ENCODE measurements around the gene WASHC2A. TPM values are rescaled to one million over a fixed set of nuclear protein-coding genes. Genes with fewer than 3 reads are reported as not detected.
A peak's percentile ranks its signal among the peaks of the same experiment; 100 is the strongest.
"Not testable (repeated sequence)": the region's sequence is repeated elsewhere in the genome, so short reads cannot be mapped to it uniquely, and the experiment has no call there.

The WASHC2A gene
- total and polyA plus RNA-seq, 2 experiments from 2014 or later = 18.2 to 23.3 TPM

GRCh38 chr10:50033481-50033880 is 34.3 kb upstream of the WASHC2A start:
- Histone ChIP-seq H3K4me1 (ENCODE audit: low read depth) (no peaks in the 10 kb centered on the region), H3K36me3 (no peaks in the 10 kb centered on the region), H3K4me3 (no peak overlapping the region), H3K9me3 (ENCODE audit: low read depth) (no peaks in the 10 kb centered on the region), H3K27ac (no peak overlapping the region), H3K27me3 (no peaks in the 10 kb centered on the region)
- no peak for TF ChIP-seq CTCF (IDR thresholded peaks at IDR 0.05; ENCODE audit: low read depth, low read length)
- DNase-seq (ENCODE audit: low read depth in 1 of 2, low spot score in 1 of 2) = peak in 1 of 2 donors; percentile 46

- not testable (repeated sequence) for H3K36me3 ChIP-seq; H3K27ac ChIP-seq; H3K9me3 ChIP-seq (ENCODE audit: low read depth); H3K27me3 ChIP-seq; H3K4me3 ChIP-seq; H3K4me1 ChIP-seq (ENCODE audit: low read depth)
- peak in 1 of 2 donors; percentile 4 for DNase-seq (ENCODE audit: low read depth in 1 of 2, low spot score in 1 of 2)
Measured at GRCh38 chr10:50035337-50035736, 32.4 kb upstream of the WASHC2A start.

GRCh38 chr10:50044941-50045664 is 22.7 kb upstream of the WASHC2A start:
- Histone ChIP-seq H3K9me3 (ENCODE audit: low read depth) (no peaks in the 10 kb centered on the region), H3K36me3 (no peaks in the 10 kb centered on the region), H3K4me3 (no peak overlapping the region), H3K27me3 (peaks cover 3% of the 10 kb centered on the region), H3K4me1 (ENCODE audit: low read depth) (no peaks in the 10 kb centered on the region), H3K27ac (no peak overlapping the region)
- DNase-seq (ENCODE audit: low read depth in 1 of 2, low spot score in 1 of 2) = no peak
- no peak for TF ChIP-seq CTCF (IDR thresholded peaks at IDR 0.05; ENCODE audit: low read depth, low read length)

GRCh38 chr10:50046457-50046856 is 21.3 kb upstream of the WASHC2A start:
- DNase-seq (ENCODE audit: low read depth in 1 of 2, low spot score in 1 of 2) = peak in 1 of 2 donors; percentile 8
- H3K9me3 ChIP-seq (ENCODE audit: low read depth); H3K27ac ChIP-seq; H3K4me3 ChIP-seq; H3K36me3 ChIP-seq; H3K27me3 ChIP-seq; H3K4me1 ChIP-seq (ENCODE audit: low read depth): not testable (repeated sequence)

GRCh38 chr10:50047594-50047993 is 20.2 kb upstream of the WASHC2A start:
- not testable (repeated sequence) for H3K4me3 ChIP-seq; H3K36me3 ChIP-seq; H3K9me3 ChIP-seq (ENCODE audit: low read depth); DNase-seq (ENCODE audit: low read depth in 1 of 2, low spot score in 1 of 2); H3K27me3 ChIP-seq; H3K4me1 ChIP-seq (ENCODE audit: low read depth); H3K27ac ChIP-seq

- peak in 1 of 2 donors; percentile 73 for DNase-seq (ENCODE audit: low read depth in 1 of 2, low spot score in 1 of 2)
- not testable (repeated sequence) for H3K9me3 ChIP-seq (ENCODE audit: low read depth); H3K36me3 ChIP-seq; H3K4me1 ChIP-seq (ENCODE audit: low read depth); H3K27ac ChIP-seq; H3K4me3 ChIP-seq; H3K27me3 ChIP-seq
Measured at GRCh38 chr10:50051995-50052660, 15.6 kb upstream of the WASHC2A start.

- not testable (repeated sequence) for H3K36me3 ChIP-seq; H3K27me3 ChIP-seq; H3K4me1 ChIP-seq (ENCODE audit: low read depth); H3K4me3 ChIP-seq; H3K27ac ChIP-seq; DNase-seq (ENCODE audit: low read depth in 1 of 2, low spot score in 1 of 2); H3K9me3 ChIP-seq (ENCODE audit: low read depth)
Measured at GRCh38 chr10:50052778-50053376, 14.9 kb upstream of the WASHC2A start.

GRCh38 chr10:50055494-50056292 is 12.1 kb upstream of the WASHC2A start:
- H3K27ac ChIP-seq; DNase-seq (ENCODE audit: low read depth in 1 of 2, low spot score in 1 of 2); H3K4me1 ChIP-seq (ENCODE audit: low read depth); H3K27me3 ChIP-seq; H3K9me3 ChIP-seq (ENCODE audit: low read depth); H3K36me3 ChIP-seq; H3K4me3 ChIP-seq: not testable (repeated sequence)

GRCh38 chr10:50056654-50057053 is 11.1 kb upstream of the WASHC2A start:
- not testable (repeated sequence) for H3K27me3 ChIP-seq; H3K4me3 ChIP-seq; H3K27ac ChIP-seq; DNase-seq (ENCODE audit: low read depth in 1 of 2, low spot score in 1 of 2); H3K9me3 ChIP-seq (ENCODE audit: low read depth); H3K4me1 ChIP-seq (ENCODE audit: low read depth); H3K36me3 ChIP-seq

- not testable (repeated sequence) for DNase-seq (ENCODE audit: low read depth in 1 of 2, low spot score in 1 of 2); H3K27ac ChIP-seq; H3K36me3 ChIP-seq; H3K9me3 ChIP-seq (ENCODE audit: low read depth); H3K4me3 ChIP-seq; H3K4me1 ChIP-seq (ENCODE audit: low read depth)
- peaks cover 13% of the 10 kb centered on the region for H3K27me3 ChIP-seq
Measured at GRCh38 chr10:50058727-50059126, 9.0 kb upstream of the WASHC2A start.

- H3K27ac ChIP-seq; H3K4me1 ChIP-seq (ENCODE audit: low read depth); H3K4me3 ChIP-seq; H3K36me3 ChIP-seq; DNase-seq (ENCODE audit: low read depth in 1 of 2, low spot score in 1 of 2); H3K9me3 ChIP-seq (ENCODE audit: low read depth): not testable (repeated sequence)
- peaks cover 13% of the 10 kb centered on the region for H3K27me3 ChIP-seq
Measured at GRCh38 chr10:50059946-50060345, 7.8 kb upstream of the WASHC2A start.

All from cardiac muscle cell (in vitro differentiated cells and primary cell).